CD4-positive, alpha-beta T cell treated with Interleukin-17A for 1 hour (primary cell): ENCODE data around the gene KCNH2.

Experiments used
- DNase-seq: peaks from one replicate; pipeline ENCODE4 v3.0.0-alpha.2; 2020

The KCNH2 gene

GRCh38 chr7:150959739-150960734, 18.1 kb downstream of the KCNH2 start:
- no peak for DNase-seq

- DNase-seq, result no peak
Observed at GRCh38 chr7:150959081-150959480, 19.0 kb downstream of the KCNH2 start.

GRCh38 chr7:150958597-150958996, 19.5 kb downstream of the KCNH2 start:
- no peak for DNase-seq

- DNase-seq, result no peak
Observed at GRCh38 chr7:150958062-150958552, 20.0 kb downstream of the KCNH2 start.

- no peak for DNase-seq
Observed at GRCh38 chr7:150957133-150958020, 20.7 kb downstream of the KCNH2 start.

GRCh38 chr7:150956395-150957132, 21.6 kb downstream of the KCNH2 start:
- no peak for DNase-seq

- no peak for DNase-seq
Observed at GRCh38 chr7:150955519-150956394, 22.4 kb downstream of the KCNH2 start.

GRCh38 chr7:150954986-150955518, 23.1 kb downstream of the KCNH2 start:
- DNase-seq, result no peak

GRCh38 chr7:150954201-150954985, 23.7 kb downstream of the KCNH2 start:
- DNase-seq, result no peak

GRCh38 chr7:150953061-150953997, 24.8 kb downstream of the KCNH2 start:
- no peak for DNase-seq

GRCh38 chr7:150952331-150953050, 25.6 kb downstream of the KCNH2 start:
- no peak for DNase-seq

- no peak for DNase-seq
Observed at GRCh38 chr7:150951521-150951920, 26.6 kb downstream of the KCNH2 start.

GRCh38 chr7:150951181-150951520, 27.0 kb downstream of the KCNH2 start:
- DNase-seq, result no peak

GRCh38 chr7:150950496-150951180, 27.5 kb downstream of the KCNH2 start:
- DNase-seq, result no peak

GRCh38 chr7:150949971-150950491, 28.1 kb downstream of the KCNH2 start:
- no peak for DNase-seq

- no peak for DNase-seq
Observed at GRCh38 chr7:150949564-150949963, 28.6 kb downstream of the KCNH2 start.

GRCh38 chr7:150948791-150949251, 29.3 kb downstream of the KCNH2 start:
- DNase-seq, result no peak
